DMS 273 treated with DMSO at 0.1 percent for 48 hours (cell line): ENCODE measurements around the gene SYTL1.

Experiments
- DNase-seq: peaks from one replicate; lab custom pipeline; 2025; lab: John Stamatoyannopoulos, UW

Gene SYTL1

DNA sequence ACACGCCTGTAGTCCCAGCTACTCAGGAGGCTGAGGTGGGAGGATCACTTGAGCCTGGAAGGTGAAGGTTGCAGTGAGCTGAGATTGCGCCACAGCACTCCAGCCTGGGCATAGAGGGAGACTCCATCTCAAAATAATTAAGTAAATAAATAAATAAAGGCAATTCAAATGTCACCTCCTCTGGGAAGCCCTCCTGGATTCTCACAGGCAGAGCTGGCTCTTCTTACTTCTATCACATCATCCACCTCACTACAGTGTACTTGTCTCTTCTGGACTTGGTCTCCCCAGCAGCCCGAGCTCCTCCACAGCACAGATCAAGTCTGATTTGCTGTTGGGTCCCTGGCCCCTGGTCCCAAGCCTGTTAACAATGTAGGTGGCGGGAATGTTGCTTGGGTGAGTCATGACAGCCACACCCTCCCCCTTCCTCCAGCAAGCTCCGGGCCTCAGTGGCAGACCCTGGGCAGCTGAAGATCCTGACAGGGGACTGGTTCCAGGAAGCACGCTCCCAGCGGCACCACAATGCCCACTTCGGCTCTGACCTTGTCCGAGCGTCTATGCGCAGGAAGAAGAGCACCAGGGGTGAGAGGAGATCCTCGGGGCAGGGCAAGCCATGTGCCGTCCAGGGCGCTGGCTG, 5.3 kb downstream of the SYTL1 start:
- no peak for DNase-seq

DNA sequence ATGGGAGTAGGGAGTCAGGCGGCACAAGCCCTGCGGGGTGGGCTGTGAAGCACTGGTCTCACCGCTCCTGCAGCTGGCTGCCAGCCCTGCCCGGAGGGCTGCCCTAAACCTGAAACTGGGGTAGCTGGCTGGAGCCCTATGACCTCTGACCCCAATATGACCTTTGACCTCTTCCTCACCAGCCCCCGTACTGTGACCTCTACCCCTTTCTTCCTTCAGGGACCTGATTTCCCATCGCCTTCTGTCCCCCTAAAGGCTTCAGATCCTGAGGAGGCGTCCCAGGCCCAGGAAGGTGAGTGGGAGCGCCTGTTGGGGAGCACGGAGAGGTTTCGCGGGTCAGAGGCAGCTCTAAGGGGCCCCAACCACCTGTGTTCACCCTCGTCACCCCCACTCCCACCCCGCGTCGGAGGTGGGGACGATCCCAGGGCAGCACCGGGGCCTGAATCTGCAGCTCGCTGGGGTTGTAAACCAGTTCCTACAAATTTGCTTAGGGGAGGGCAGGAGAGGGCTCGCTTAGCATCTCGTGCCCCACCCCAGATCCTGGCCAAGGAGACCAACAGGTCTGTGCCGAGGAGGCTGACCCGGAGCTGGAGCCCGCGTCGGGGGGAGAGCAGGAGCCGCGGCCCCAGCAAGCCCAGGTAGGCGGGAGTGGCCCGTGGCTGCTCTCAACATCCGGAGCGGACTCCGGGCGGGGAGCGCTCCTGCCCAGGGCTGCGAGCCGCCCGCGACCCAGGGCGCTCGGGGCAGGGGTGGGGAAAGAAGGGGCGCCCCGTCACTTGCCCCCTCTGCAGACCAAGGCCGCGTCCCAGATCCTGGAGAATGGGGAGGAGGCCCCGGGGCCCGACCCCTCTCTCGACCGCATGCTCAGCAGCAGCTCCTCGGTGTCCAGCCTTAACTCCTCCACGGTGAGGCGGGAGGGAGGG, 7.3 kb downstream of the SYTL1 start:
- no peak for DNase-seq

DNA sequence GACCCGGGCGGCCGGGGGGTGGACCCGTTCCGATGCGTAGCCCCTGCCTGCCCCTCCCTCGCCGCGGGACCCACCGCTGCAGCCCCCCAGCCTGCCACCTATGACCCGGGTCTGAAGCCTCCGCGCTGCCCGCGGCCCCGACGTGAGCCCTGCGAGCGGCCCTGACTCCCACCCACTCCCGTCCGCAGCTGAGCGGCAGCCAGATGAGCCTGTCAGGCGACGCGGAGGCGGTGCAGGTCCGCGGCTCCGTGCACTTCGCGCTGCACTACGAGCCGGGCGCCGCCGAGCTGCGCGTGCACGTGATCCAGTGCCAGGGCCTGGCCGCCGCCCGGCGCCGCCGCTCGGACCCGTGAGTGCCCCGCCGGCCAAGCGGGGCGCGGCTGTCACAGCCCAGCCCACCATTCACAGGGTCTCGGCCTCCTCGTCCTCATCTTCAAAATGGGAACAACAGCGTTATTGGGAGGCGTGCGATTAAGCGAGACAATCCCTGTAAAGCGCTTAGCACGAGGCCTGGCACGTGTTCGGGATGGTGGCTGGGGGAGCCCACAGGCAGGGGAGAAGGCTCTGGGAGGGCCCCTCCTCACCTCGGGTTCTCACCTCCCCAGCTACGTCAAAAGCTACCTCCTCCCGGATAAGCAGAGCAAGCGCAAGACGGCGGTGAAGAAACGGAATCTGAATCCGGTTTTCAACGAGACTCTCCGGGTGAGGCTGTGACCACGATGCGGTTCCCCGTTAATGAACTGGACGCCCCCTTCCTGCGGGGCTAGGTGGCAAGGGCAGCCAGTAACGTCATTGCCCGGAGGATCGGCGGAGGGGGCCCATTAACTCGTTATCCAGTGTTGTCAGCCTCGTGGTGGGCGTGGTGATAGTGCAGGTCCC, 8.2 kb downstream of the SYTL1 start:
- no peak for DNase-seq

DNA sequence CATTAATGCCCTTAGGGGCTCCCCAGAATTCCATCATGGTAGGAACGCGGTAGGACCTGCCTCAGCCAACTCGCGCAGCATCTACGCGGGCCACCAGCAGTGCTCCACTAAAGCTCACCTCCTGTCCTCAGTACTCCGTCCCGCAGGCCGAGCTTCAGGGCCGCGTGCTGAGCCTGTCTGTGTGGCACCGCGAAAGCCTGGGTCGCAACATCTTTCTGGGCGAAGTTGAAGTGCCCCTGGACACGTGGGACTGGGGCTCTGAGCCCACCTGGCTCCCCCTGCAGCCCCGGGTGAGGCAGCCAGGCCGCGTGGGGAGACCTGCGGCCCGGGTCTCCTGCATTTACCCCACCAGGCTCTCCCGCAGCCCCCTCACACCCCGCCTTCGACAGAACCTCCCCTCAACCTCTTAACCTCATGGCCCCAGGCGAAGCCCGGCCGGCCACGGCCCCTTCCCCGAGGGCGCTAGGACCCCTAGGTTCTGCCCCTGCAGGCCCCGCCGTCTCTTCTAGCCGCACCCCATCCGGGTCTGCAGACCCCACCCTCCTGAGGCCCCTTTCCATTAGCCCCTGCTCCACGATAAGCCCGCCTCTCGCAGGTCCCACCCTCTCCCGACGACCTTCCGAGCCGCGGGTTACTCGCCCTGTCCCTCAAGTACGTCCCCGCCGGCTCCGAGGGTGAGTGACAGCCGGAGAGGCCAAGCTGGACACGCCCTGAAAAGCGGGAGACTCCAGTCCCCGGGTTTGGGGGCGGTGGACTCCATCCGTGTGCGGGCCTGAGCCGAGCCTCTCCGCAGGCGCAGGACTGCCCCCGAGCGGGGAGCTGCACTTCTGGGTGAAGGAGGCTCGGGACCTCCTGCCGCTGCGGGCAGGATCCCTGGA, 9.1 kb downstream of the SYTL1 start:
- no peak for DNase-seq

DNA sequence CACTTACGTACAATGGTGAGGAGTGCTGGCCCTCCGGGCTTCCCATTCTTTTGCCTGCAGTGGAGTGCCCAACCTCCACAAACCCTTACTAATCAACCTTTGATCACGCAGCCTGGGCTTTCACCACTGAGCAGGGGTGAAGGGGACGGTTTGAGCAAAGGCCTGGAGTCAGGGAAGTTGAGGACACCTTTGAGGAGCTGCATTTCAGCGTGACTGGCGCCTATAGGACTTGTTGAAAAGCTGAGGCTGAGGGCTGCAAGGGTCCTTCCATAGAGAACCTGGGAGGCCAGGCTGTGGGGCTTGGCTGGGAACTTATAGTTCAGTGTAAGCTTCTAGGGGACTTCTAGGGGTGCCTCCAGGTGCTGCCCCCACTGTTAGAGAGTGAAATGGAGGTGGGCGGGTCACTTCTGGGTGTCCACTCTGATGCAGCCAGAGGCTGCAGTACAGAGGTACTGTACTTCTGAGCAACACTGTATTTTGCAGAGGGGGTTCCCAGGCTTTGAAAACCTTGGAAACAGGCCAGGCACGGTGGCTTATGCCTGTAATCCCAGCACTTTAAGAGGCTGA, 9.8 kb downstream of the SYTL1 start:
- DNase-seq = no peak

DNA sequence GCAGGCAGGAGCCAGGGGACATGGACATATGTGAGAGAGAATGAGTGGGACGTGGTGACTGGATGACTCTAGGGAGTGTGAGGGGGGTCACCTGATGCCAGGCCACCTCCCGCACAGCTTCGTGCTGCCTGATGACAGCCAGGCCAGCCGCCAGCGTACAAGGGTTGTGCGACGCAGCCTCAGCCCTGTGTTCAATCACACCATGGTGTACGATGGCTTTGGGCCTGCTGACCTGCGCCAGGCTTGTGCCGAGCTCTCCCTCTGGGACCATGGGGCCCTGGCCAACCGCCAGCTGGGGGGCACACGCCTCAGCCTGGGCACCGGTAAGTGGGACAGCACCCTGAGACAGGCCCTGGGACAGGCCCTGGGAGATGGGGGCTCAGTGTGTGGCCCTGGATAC, 11.3 kb downstream of the SYTL1 start:
- DNase-seq = no peak

DNA sequence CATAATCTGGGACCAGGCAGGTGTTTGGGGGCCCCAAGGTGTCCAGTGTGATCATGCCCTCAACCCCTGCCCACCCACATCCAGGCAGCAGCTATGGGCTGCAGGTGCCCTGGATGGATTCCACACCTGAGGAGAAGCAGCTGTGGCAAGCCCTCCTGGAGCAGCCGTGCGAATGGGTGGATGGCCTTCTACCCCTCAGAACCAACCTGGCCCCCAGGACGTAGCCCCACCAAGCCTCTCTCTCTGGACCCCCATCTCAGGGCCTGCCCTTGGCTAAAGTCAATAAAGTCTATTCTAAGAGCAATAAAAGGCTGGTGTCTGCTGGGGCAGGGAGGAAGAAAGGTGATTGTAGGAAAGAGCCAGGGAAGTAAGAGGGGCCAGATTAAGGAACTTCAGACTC, 11.8 kb downstream of the SYTL1 start:
- DNase-seq = no peak

DNA sequence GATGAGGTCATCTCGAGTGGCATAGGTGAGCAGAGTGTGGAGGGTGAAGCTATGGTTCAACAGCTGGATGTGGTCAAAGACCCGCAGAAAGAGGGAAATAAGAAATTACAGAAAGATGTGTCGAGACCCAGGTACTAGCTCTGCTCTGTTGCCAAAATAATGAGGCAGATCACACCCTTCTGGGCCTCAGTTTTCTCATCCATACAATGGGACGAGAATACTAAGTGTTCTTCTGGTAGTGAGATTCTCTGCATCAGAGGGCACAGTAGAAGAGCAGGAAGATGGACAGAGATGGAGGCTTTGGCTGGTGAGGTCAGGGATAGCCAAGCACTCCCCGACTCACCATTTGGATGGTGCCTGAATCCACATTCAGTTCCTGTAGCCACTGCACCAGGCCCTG, 13.9 kb downstream of the SYTL1 start:
- no peak for DNase-seq

DNA sequence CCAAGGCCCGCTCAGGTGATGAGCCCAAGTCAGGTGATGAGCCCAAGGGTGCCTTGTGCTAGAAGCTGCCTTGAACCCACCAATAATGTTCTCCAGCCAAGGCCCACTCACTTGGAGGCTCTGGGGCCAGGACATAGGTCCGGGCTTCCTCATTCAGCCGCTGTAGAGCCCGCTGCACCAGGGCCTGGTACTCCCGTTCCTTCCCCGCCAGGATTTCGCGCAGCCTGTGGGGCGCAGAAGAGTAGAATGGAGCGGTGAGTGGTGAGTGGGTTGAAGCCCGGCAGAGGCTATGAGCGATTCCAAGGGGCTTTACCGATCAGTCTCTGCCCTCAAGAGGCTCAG, 14.4 kb downstream of the SYTL1 start:
- DNase-seq = no peak

DNA sequence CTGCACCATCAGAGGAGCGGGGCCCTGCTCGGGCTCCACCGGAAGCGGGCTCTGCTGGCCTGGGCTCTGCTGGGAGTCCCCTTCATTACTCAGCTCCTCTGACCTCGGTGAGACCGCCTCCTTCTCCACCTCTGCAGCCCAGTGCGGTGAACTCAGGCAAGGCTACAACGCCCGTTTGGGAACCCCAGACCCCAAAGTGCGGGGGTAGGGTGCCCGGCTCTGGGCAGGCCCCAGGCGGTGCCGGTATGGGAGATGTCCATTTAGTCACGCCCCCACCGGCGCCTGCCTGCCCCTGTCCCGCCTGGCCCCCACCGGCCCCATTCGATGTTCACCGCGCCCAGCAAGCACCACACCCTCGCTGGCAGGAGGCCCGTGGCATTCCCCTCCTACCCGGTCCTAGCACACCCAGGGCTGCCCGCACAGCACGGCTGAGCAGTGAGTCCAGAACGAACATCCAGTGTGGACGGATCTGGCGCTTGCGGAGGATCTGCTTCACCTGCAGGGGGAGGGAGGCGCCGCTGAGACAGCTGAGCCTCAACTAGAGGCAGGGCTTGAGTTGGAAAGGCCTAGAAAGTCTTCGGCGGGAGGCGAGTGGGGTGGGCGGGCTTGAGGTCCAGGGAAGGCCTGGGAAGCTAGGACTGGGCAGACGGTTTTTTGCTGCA, 14.9 kb downstream of the SYTL1 start:
- DNase-seq = no peak

DNA sequence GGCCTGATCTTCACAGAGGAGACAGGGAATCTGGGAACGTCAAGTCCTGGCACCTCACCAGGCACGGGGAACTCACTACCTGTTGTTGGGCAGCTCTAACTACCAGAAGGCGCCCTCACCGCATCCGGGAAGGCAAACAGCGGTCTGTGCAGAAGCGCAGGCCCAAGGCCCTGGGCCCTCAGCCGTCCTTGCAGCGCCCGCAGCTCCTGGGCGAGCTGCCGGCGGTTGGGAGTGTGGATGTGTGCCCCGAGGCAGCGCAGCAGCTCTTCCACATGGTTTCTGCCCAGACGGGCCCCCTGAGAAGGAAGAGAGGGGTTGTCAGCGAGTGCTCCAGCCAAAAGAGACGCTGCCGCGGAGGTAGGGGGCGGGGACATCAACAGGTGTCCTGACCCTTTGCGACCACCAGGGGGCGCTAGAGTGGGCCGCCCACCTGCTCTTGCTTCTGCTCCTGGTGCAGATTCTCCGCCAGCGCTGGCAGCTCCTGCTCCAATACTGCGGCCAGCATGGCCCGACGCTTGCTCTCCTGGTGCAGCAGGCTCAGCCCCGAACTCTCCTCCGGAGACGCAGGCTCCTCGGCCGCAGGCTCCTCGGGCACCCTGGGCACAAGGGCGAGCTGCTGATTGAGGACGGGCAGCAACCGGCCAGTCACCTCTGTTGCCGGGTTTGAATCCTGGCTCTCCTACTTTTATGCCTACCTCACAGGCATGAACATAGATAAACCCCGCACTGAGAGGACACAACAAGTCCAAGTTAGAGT, 15.6 kb downstream of the SYTL1 start:
- peak; percentile 38 for DNase-seq

DNA sequence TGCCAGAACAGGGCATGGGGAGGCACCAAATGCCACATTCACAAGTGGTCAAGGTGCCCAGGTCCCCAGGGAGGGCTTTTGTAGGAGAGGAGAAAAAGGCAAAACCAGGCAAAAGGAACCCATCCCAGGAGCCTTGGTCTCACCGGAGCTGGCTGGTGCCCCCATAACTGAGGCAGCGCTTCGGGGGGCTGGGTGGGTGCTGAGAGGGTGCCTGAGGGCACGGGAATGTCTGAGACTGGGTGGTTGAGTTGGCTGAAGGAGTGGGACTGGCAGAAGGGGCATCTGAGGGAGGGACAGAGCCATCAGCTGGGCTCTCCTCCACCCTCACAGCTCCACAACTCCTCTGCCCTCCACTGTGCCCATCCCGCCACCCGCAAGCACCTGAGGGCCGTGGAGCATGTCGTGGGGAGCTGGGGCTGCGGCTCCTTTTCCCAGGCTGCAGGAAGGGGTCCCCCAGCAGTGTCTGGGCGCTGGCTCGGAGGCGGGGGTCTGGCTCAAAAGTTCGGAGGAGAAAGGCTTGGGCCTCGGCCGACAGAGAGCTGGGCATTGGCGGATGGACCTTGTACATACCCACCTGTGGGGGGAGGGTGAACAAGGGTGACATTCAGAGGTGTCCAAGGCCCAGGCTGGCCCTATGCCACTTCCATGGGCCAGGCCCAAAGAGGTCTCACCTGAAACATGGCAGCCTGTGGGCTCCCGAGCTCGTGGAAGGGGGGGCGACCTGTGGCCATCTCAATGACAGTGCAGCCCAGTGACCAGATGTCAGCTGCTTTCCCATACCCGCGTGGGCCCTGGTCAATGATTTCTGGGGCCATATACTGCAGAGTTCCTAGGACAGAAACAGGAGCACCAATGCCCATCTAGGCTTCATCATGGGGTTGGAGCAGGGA, 16.5 kb downstream of the SYTL1 start:
- DNase-seq = no peak

DNA sequence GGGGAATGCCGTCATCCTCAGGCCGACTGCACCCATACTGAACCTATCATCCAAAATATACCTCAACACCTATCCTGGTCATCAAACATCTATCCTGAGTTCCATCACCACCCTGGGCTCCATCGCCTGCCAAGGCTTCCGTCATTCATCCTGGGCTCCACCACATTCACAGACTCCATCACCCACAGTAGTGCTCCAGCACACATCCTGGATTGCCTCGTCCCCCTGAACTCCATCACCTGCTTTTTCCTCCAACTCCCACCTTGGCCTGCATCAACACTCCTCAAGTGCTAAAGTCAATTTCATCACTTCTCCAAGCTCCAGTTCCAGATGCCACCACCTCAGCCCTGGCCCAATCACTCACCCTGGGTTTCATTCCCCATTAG, 17.1 kb downstream of the SYTL1 start:
- DNase-seq = no peak

DNA sequence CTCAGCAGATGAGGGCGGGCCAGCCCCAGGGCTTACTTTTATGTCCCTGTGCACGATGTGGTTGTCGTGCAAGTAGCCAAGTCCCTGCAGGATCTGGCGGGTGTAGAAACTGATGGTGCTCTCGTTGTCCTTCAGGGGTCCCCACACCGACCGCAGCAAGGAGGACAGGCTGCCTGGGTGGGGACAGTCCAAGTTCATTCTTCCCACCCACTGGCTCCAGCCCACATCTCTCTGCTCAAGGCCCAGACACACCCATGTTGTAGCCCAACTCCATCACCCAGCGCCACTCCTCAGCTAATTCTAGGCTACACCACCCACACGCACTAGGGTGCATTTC, 18.0 kb downstream of the SYTL1 start:
- no peak for DNase-seq

DNA sequence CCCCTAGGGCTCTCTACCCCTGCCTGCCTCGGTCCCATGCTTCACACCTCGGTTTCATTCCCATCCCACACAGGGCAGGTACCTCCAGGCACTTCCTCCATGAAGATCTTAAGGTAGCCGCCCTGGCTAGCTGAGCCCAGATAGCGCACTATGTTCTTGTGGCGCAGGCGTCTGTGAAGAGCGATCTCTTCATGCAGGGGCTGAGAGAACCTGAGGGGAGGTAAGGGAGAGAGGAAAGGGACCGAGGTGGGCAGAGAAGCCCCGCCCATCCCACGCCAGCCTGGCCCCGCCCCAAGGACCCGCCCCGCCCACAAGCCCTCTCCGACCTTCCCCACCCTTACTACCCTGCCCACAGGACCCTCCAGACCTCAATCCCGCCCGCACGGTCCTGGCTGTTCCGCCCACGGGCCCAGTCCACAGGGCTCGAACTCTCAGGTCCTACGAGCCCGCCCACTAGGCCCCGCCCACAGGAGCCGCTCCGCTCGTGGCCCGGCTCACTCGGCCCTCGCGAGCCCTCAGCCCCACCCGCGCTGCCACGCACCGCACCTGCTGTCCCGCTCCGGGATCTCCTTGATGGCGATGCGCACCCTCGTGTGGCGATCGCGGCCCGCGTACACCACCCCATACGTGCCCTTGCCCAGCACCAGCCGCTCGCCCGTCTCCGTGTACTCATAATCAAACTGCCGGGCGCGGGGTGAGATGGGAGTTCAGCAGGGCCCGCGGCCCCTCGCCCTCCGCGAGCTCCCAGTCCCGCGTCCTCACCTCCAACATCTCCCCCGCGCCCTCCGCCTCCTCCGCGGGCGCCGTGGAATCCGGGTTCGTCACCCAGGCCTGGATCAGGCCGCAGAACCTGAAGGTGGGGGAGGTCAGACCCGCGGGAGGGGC, 18.6 kb downstream of the SYTL1 start:
- DNase-seq = no peak

DNA sequence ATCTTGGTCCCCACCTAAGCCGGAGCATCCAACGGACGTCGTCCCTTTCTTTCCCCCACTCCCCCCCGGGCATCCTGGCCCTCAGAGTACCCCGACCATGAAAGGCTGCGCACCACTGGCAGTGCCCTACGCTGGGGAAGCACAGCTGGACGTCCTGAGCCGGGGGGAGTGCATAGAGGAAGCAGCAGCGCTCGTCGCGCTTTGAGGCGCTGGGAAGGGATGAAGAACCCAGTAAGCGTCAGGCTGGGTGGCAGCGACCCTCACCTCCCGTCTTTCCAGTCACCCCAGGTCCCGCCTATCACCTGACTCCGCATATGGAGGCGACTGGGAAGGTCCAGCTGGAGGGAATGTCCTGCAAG, 19.2 kb downstream of the SYTL1 start:
- no peak for DNase-seq

DNA sequence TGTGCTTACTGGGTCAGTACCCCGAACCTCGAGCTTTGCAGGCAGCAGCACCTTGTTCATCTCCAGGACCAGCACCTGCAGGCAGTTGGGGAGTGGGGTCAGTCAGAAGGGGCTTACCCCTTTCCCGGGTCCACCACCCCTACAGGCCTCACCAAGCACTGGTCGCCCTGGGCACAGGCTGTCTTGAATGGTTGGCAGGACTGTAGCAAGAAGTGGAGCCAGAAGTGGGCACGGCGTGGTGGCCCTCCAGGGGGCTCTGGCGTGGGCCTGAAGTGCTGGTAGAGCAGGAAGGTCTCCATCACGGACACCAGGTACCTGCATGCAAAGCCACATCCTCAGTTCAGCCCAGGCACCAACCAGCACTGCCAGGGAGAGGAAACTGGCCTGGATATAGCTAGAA, 19.7 kb downstream of the SYTL1 start:
- DNase-seq = no peak
